GM12892 (cell line): Measurements from ENCODE around the gene XRCC1.

Experiments
- POLR2A ChIP-seq: IDR thresholded peaks from 2 replicates; pipeline ENCODE4 v1.6.1; 2011; ENCODE audit warnings: low read depth, low read length, control low read depth
- TAF1 ChIP-seq: IDR thresholded peaks from 2 replicates; pipeline ENCODE4 v1.6.1; 2011; ENCODE audit warnings: low read depth, mild to moderate bottlenecking, control low read depth, low read length, borderline replicate concordance

GRCh38 chr19:43575955-43576878, 890 bp upstream of the XRCC1 start:
- TF ChIP-seq TAF1 (no peak), POLR2A (no peak)
